WTC11 (cell line): ENCODE data around the gene SMIM1. TPM values are rescaled to one million over a fixed set of nuclear protein-coding genes. Genes with fewer than 3 reads are reported as not detected.

Experiments
- ATAC-seq: fragments of 200-7000 bp; cut with Tn5 transposase; 2 replicates; pipeline ENCODE4 v1.10.0; 2021; ENCODE audit warnings: mild to moderate bottlenecking, moderate library complexity
- CTCF ChIA-PET: fragments of 300-600 bp; sonication (Branson Sonifier 250); formaldehyde crosslinking; loops from one replicate; lab custom pipeline; 2021; ENCODE audit warnings: antibody characterized with exemption; lab: Charles Lee
- POLR2A ChIA-PET: fragments of 350-600 bp; sonication (Branson Sonifier 250); formaldehyde crosslinking; loops from one replicate; lab custom pipeline; 2021; ENCODE audit warnings: antibody characterized with exemption; lab: Charles Lee
- DNase-seq: peaks from one replicate; pipeline ENCODE4 v3.0.0; 2021; ENCODE audit warnings: low spot score
- H3K27ac Mint-ChIP-seq: 2 replicates; pipeline ENCODE4 v1.8.0; 2021; ENCODE audit warnings: mixed read lengths
- H3K27me3 Mint-ChIP-seq: 2 replicates; pipeline ENCODE4 v1.8.0; 2021; ENCODE audit warnings: low read depth, mild to moderate bottlenecking, moderate library complexity, mixed read lengths
- H3K36me3 Mint-ChIP-seq: 2 replicates; pipeline ENCODE4 v1.8.0; 2021; ENCODE audit warnings: mixed read lengths
- H3K4me1 Mint-ChIP-seq: 2 replicates; pipeline ENCODE4 v1.8.0; 2022; ENCODE audit warnings: mixed read lengths
- H3K4me3 Mint-ChIP-seq: 2 replicates; pipeline ENCODE4 v1.8.0; 2021; ENCODE audit warnings: mild to moderate bottlenecking, moderate library complexity, mixed read lengths
- H3K9me3 Mint-ChIP-seq: 2 replicates; pipeline ENCODE4 v1.8.0; 2021; ENCODE audit warnings: mixed read lengths
- GABPB1 ChIP-seq: sonication (generic); formaldehyde crosslinking; IDR thresholded peaks from 2 replicates; pipeline ENCODE4 v1.8.1; 2023; ENCODE audit warnings: mild to moderate bottlenecking, missing genetic modification reagents
- GRHL2 ChIP-seq: fragments of 250-450 bp; sonication (Bioruptor Pico); IDR thresholded peaks from 2 replicates; pipeline ENCODE4 v1.8.0; 2022; ENCODE audit warnings: mild to moderate bottlenecking, moderate library complexity; ENCODE audit not compliant: insufficient replicate concordance, severe bottlenecking
- JAZF1 ChIP-seq: fragments of 250-450 bp; sonication (Bioruptor Pico); IDR thresholded peaks from 2 replicates; pipeline ENCODE4 v1.9.0; 2021; ENCODE audit warnings: moderate library complexity, mild to moderate bottlenecking, inconsistent platforms
- JUN ChIP-seq: sonication (generic); formaldehyde crosslinking; IDR thresholded peaks from 2 replicates; pipeline ENCODE4 v1.8.0; 2023; ENCODE audit warnings: mild to moderate bottlenecking, missing genetic modification reagents
- KAT7 ChIP-seq: sonication (generic); formaldehyde crosslinking; IDR thresholded peaks from 2 replicates; pipeline ENCODE4 v1.8.1; 2023; ENCODE audit warnings: missing genetic modification reagents, mild to moderate bottlenecking, borderline replicate concordance
- NR1H2 ChIP-seq: sonication (generic); formaldehyde crosslinking; IDR thresholded peaks from 2 replicates; pipeline ENCODE4 v1.9.0; 2021; ENCODE audit warnings: mild to moderate bottlenecking, moderate library complexity, missing genetic modification reagents
- OVOL2 ChIP-seq: fragments of 250-450 bp; sonication (Bioruptor Pico); IDR thresholded peaks from 2 replicates; pipeline ENCODE4 v1.9.0; 2021; ENCODE audit warnings: mild to moderate bottlenecking, borderline replicate concordance
- SOX15 ChIP-seq: fragments of 250-450 bp; sonication (Bioruptor Pico); IDR thresholded peaks from 2 replicates; pipeline ENCODE4 v1.9.0; 2021; ENCODE audit warnings: mild to moderate bottlenecking
- ZBTB21 ChIP-seq: sonication (generic); formaldehyde crosslinking; IDR thresholded peaks from 2 replicates; pipeline ENCODE4 v1.8.1; 2023; ENCODE audit warnings: mild to moderate bottlenecking, missing genetic modification reagents, borderline replicate concordance
- ZNF138 ChIP-seq: sonication (generic); formaldehyde crosslinking; conservative IDR thresholded peaks from 2 replicates; pipeline ENCODE4 v1.8.1; 2022; ENCODE audit warnings: mild to moderate bottlenecking, moderate library complexity, missing genetic modification reagents
- ZNF219 ChIP-seq: sonication (generic); formaldehyde crosslinking; IDR thresholded peaks from 2 replicates; pipeline ENCODE4 v1.8.0; 2023; ENCODE audit warnings: missing genetic modification reagents, mild to moderate bottlenecking, borderline replicate concordance
- ZNF396 ChIP-seq: fragments of 250-450 bp; sonication (Bioruptor Pico); IDR thresholded peaks from 2 replicates; pipeline ENCODE4 v1.8.0; 2021; ENCODE audit warnings: mild to moderate bottlenecking, moderate library complexity, borderline replicate concordance
- total RNA-seq: library from RNA; stranded (reverse); gene quantifications from 3 replicates; pipeline ENCODE4 v1.2.3, GENCODE V29; 2021
- TF ChIP-seq, protein P1 (sequence below): sonication (generic); formaldehyde crosslinking; IDR thresholded peaks from 2 replicates; pipeline ENCODE4 v1.8.1; 2023; ENCODE audit warnings: mild to moderate bottlenecking, missing genetic modification reagents
- TF ChIP-seq, protein P2 (sequence below): sonication (generic); formaldehyde crosslinking; IDR thresholded peaks from 2 replicates; pipeline ENCODE4 v1.8.1; 2023; ENCODE audit warnings: mild to moderate bottlenecking, missing genetic modification reagents, borderline replicate concordance
- TF ChIP-seq, protein P3 (sequence below): fragments of 250-450 bp; sonication (Bioruptor Pico); IDR thresholded peaks from 2 replicates; pipeline ENCODE4 v1.8.0; 2021; ENCODE audit warnings: mild to moderate bottlenecking
- TF ChIP-seq, protein P4 (sequence below): sonication (generic); formaldehyde crosslinking; conservative IDR thresholded peaks from 2 replicates; pipeline ENCODE4 v1.8.1; 2023; ENCODE audit warnings: mild to moderate bottlenecking, low read depth, missing genetic modification reagents, moderate library complexity
- TF ChIP-seq, protein P5 (sequence below): fragments of 250-450 bp; sonication (Bioruptor Pico); IDR thresholded peaks from 2 replicates; pipeline ENCODE4 v2.1.2; 2022; ENCODE audit warnings: mild to moderate bottlenecking, moderate library complexity
- TF ChIP-seq, protein P6 (sequence below): sonication (generic); formaldehyde crosslinking; IDR thresholded peaks from 2 replicates; pipeline ENCODE4 v1.8.1; 2022; ENCODE audit warnings: low read depth, missing genetic modification reagents, borderline replicate concordance
- TF ChIP-seq, protein P7 (sequence below): sonication (generic); formaldehyde crosslinking; IDR thresholded peaks from 2 replicates; pipeline ENCODE4 v1.8.0; 2022; ENCODE audit warnings: mild to moderate bottlenecking, missing genetic modification reagents

SMIM1 gene
- total RNA-seq, 1 experiment from 2014 or later: 10.2 TPM

DNA sequence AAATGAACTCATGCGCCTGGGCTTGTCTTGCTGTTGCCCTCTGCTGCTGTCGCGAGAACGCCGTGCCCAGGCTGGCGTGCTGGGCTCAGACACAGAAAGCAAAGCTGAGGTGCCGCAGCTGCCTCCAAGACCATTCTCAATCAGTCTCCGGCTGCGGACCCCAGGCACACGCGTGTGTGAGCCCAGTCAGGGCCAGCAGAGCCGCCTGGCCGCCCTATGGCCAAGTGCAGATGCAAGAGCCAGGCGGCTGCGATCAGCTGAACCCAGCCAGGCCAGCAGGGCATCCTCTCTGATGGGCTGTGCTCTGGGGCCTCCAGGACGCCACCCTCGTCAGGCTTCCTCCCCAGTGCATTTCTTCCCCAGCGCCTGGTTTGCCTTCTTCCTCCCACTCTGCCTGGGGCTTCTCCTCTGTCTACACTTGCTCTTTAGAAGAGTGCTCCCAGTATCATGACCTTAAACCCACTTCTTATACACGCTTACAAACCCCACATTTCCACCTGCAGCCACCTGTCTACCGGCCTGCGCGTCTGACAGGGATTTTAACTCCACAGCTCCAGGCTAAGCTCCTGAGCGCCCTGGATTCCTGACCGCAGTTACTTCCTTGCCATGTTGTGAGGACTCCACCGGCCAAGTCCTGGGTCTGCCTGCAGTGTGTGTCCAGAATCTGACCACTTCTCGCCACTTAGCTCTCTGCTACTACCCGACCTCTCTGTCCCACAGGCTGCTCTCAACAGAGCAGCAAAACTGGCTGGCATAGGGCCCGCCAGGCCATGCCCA, 45.5 kb downstream of the SMIM1 start (continued):
- TF ChIP-seq, protein P1, sequence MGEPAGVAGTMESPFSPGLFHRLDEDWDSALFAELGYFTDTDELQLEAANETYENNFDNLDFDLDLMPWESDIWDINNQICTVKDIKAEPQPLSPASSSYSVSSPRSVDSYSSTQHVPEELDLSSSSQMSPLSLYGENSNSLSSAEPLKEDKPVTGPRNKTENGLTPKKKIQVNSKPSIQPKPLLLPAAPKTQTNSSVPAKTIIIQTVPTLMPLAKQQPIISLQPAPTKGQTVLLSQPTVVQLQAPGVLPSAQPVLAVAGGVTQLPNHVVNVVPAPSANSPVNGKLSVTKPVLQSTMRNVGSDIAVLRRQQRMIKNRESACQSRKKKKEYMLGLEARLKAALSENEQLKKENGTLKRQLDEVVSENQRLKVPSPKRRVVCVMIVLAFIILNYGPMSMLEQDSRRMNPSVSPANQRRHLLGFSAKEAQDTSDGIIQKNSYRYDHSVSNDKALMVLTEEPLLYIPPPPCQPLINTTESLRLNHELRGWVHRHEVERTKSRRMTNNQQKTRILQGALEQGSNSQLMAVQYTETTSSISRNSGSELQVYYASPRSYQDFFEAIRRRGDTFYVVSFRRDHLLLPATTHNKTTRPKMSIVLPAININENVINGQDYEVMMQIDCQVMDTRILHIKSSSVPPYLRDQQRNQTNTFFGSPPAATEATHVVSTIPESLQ: no peak
- TF ChIP-seq OVOL2 (CRISPR knock-in tag) (no peak), JAZF1 (CRISPR knock-in tag) (no peak), KAT7 (CRISPR knock-in tag) (no peak), NR1H2 (no peak), ZBTB21 (no peak), ZNF219 (no peak), JUN (CRISPR knock-in tag) (no peak)

DNA sequence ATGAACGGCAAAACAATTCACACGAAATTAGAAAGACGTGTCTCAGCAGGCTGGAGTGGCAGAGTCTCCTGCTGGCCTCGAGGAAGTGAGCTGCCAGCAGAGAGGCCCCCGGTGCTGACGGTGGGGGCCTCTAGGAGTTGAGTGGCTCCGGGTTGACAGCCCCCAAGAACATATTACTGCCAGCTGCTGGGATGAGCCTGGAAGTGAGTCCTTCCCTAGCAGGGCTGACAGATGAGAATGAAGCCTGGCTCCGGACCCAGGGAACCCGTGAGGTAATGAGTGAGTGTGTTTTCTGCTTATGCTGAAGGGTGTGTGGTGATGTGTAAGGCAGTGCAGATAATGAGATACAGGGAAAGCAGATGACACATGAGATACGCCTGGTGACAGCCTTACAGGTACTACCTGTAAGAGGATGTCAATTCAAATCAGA, 47.2 kb downstream of the SMIM1 start:
- POLR2A ChIA-PET: no interaction called here
- Mint-ChIP-seq H3K4me3 (no peak overlapping the region), H3K36me3 (peaks cover 11% of the 10 kb centered on the region), H3K27ac (peak overlapping the region; percentile 17; the same call in 1 of the 2 replicates), H3K9me3 (no peaks in the 10 kb centered on the region), H3K4me1 (no peaks in the 10 kb centered on the region), H3K27me3 (no peaks in the 10 kb centered on the region)
- DNase-seq: no peak
- no peak for ATAC-seq
- no peak for TF ChIP-seq GABPB1 (CRISPR knock-in tag)
- no peak for TF ChIP-seq SOX15
- TF ChIP-seq ZNF138 (CRISPR knock-in tag): no peak
- TF ChIP-seq, protein P2, sequence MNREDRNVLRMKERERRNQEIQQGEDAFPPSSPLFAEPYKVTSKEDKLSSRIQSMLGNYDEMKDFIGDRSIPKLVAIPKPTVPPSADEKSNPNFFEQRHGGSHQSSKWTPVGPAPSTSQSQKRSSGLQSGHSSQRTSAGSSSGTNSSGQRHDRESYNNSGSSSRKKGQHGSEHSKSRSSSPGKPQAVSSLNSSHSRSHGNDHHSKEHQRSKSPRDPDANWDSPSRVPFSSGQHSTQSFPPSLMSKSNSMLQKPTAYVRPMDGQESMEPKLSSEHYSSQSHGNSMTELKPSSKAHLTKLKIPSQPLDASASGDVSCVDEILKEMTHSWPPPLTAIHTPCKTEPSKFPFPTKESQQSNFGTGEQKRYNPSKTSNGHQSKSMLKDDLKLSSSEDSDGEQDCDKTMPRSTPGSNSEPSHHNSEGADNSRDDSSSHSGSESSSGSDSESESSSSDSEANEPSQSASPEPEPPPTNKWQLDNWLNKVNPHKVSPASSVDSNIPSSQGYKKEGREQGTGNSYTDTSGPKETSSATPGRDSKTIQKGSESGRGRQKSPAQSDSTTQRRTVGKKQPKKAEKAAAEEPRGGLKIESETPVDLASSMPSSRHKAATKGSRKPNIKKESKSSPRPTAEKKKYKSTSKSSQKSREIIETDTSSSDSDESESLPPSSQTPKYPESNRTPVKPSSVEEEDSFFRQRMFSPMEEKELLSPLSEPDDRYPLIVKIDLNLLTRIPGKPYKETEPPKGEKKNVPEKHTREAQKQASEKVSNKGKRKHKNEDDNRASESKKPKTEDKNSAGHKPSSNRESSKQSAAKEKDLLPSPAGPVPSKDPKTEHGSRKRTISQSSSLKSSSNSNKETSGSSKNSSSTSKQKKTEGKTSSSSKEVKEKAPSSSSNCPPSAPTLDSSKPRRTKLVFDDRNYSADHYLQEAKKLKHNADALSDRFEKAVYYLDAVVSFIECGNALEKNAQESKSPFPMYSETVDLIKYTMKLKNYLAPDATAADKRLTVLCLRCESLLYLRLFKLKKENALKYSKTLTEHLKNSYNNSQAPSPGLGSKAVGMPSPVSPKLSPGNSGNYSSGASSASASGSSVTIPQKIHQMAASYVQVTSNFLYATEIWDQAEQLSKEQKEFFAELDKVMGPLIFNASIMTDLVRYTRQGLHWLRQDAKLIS (CRISPR knock-in tag): no peak
- TF ChIP-seq, protein P3, sequence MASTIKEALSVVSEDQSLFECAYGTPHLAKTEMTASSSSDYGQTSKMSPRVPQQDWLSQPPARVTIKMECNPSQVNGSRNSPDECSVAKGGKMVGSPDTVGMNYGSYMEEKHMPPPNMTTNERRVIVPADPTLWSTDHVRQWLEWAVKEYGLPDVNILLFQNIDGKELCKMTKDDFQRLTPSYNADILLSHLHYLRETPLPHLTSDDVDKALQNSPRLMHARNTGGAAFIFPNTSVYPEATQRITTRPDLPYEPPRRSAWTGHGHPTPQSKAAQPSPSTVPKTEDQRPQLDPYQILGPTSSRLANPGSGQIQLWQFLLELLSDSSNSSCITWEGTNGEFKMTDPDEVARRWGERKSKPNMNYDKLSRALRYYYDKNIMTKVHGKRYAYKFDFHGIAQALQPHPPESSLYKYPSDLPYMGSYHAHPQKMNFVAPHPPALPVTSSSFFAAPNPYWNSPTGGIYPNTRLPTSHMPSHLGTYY (CRISPR knock-in tag): no peak
- CTCF ChIA-PET: interaction anchor here (1.4 kb wide), 1 partner anchor 8 kb away, joined by 3 read pairs; no protein-coding TSS in a partner anchor

DNA sequence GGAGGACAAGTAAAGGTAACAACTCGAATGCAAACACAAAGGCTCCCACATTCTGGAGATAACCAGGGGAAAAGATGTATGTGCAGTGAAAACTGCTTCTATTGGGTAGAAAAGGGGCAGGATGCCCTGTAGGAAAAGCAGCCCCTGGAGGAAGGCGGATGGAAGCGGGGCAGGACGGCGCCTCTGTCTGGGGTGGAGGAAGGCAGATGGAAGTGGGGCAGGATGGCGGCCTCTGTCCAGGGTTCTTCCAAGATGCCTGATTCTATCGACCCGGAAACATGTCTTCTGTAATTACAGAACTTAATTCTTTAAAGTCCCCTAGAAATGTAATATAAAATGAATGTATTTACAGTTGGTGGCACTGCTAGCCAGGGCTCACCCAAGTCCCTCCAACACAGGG, 47.8 kb downstream of the SMIM1 start:
- no peak overlapping the region for H3K27ac Mint-ChIP-seq
- ChIA-PET CTCF (interaction anchor here (0.8 to 1.4 kb wide), 2 partner anchors 7 to 44 kb away, joined by 3 read pairs; no protein-coding TSS in a partner anchor), POLR2A (no interaction called here)
- no peak overlapping the region for H3K4me3 Mint-ChIP-seq
- H3K9me3 Mint-ChIP-seq: no peaks in the 10 kb centered on the region
- H3K4me1 Mint-ChIP-seq: no peaks in the 10 kb centered on the region
- H3K36me3 Mint-ChIP-seq: peaks cover 11% of the 10 kb centered on the region
- no peak for DNase-seq
- ATAC-seq: no peak
- no peaks in the 10 kb centered on the region for H3K27me3 Mint-ChIP-seq
- TF ChIP-seq ZNF396 (CRISPR knock-in tag) (no peak), GRHL2 (CRISPR knock-in tag) (no peak)
- TF ChIP-seq, protein P4, sequence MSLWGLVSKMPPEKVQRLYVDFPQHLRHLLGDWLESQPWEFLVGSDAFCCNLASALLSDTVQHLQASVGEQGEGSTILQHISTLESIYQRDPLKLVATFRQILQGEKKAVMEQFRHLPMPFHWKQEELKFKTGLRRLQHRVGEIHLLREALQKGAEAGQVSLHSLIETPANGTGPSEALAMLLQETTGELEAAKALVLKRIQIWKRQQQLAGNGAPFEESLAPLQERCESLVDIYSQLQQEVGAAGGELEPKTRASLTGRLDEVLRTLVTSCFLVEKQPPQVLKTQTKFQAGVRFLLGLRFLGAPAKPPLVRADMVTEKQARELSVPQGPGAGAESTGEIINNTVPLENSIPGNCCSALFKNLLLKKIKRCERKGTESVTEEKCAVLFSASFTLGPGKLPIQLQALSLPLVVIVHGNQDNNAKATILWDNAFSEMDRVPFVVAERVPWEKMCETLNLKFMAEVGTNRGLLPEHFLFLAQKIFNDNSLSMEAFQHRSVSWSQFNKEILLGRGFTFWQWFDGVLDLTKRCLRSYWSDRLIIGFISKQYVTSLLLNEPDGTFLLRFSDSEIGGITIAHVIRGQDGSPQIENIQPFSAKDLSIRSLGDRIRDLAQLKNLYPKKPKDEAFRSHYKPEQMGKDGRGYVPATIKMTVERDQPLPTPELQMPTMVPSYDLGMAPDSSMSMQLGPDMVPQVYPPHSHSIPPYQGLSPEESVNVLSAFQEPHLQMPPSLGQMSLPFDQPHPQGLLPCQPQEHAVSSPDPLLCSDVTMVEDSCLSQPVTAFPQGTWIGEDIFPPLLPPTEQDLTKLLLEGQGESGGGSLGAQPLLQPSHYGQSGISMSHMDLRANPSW (CRISPR knock-in tag): no peak
- TF ChIP-seq, protein P5, sequence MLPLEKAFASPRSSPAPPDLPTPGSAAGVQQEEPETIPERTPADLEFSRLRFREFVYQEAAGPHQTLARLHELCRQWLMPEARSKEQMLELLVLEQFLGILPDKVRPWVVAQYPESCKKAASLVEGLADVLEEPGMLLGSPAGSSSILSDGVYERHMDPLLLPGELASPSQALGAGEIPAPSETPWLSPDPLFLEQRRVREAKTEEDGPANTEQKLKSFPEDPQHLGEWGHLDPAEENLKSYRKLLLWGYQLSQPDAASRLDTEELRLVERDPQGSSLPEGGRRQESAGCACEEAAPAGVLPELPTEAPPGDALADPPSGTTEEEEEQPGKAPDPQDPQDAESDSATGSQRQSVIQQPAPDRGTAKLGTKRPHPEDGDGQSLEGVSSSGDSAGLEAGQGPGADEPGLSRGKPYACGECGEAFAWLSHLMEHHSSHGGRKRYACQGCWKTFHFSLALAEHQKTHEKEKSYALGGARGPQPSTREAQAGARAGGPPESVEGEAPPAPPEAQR (CRISPR knock-in tag): no peak
- TF ChIP-seq, protein P6, sequence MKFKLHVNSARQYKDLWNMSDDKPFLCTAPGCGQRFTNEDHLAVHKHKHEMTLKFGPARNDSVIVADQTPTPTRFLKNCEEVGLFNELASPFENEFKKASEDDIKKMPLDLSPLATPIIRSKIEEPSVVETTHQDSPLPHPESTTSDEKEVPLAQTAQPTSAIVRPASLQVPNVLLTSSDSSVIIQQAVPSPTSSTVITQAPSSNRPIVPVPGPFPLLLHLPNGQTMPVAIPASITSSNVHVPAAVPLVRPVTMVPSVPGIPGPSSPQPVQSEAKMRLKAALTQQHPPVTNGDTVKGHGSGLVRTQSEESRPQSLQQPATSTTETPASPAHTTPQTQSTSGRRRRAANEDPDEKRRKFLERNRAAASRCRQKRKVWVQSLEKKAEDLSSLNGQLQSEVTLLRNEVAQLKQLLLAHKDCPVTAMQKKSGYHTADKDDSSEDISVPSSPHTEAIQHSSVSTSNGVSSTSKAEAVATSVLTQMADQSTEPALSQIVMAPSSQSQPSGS: no peak
- TF ChIP-seq, protein P7, sequence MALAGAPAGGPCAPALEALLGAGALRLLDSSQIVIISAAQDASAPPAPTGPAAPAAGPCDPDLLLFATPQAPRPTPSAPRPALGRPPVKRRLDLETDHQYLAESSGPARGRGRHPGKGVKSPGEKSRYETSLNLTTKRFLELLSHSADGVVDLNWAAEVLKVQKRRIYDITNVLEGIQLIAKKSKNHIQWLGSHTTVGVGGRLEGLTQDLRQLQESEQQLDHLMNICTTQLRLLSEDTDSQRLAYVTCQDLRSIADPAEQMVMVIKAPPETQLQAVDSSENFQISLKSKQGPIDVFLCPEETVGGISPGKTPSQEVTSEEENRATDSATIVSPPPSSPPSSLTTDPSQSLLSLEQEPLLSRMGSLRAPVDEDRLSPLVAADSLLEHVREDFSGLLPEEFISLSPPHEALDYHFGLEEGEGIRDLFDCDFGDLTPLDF (CRISPR knock-in tag): no peak
